NCI-H1092 (cell line): Measurements from ENCODE around the gene FYN.

Experiments
- DNase-seq: peaks from one replicate; lab custom pipeline; 2025; lab: John Stamatoyannopoulos, UW

FYN gene

GRCh38 chr6:111769365-111770152 is 103.7 kb downstream of the FYN start:
- no peak for DNase-seq

GRCh38 chr6:111768431-111768770 is 104.9 kb downstream of the FYN start:
- no peak for DNase-seq

- no peak for DNase-seq
Observed at GRCh38 chr6:111767752-111768430, 105.4 kb downstream of the FYN start.

- no peak for DNase-seq
Observed at GRCh38 chr6:111766201-111766857, 106.9 kb downstream of the FYN start.

- no peak for DNase-seq
Observed at GRCh38 chr6:111765763-111766162, 107.5 kb downstream of the FYN start.

- no peak for DNase-seq
Observed at GRCh38 chr6:111764238-111765175, 108.7 kb downstream of the FYN start.

GRCh38 chr6:111763381-111763780 is 109.9 kb downstream of the FYN start:
- no peak for DNase-seq

GRCh38 chr6:111761783-111762312 is 111.4 kb downstream of the FYN start:
- no peak for DNase-seq

- DNase-seq = no peak
Observed at GRCh38 chr6:111761212-111761611, 112.0 kb downstream of the FYN start.

GRCh38 chr6:111759836-111760785 is 113.1 kb downstream of the FYN start:
- DNase-seq = no peak

- DNase-seq = no peak
Observed at GRCh38 chr6:111759331-111759835, 113.9 kb downstream of the FYN start.

- no peak for DNase-seq
Observed at GRCh38 chr6:111758608-111759329, 114.5 kb downstream of the FYN start.

- no peak for DNase-seq
Observed at GRCh38 chr6:111757342-111757741, 115.9 kb downstream of the FYN start.

- DNase-seq = no peak
Observed at GRCh38 chr6:111754423-111754822, 118.8 kb downstream of the FYN start.

GRCh38 chr6:111753573-111753972 is 119.7 kb downstream of the FYN start:
- DNase-seq = no peak

GRCh38 chr6:111752476-111752875 is 120.8 kb downstream of the FYN start:
- DNase-seq = no peak

GRCh38 chr6:111750753-111751673 is 122.2 kb downstream of the FYN start:
- no peak for DNase-seq

- no peak for DNase-seq
Observed at GRCh38 chr6:111750153-111750552, 123.1 kb downstream of the FYN start.

- DNase-seq = no peak
Observed at GRCh38 chr6:111748231-111748647, 125.0 kb downstream of the FYN start.
